HG03469 (cell line): ENCODE measurements around the gene SMYD4.

Source experiments
- ATAC-seq: cut with Tn5 transposase; IDR thresholded peaks from one replicate; pipeline ENCODE4 v1.9.1; 2021; ENCODE audit warnings: mild to moderate bottlenecking, moderate library complexity, moderate number of reproducible peaks; ENCODE audit not compliant: unreplicated experiment

The SMYD4 gene

DNA sequence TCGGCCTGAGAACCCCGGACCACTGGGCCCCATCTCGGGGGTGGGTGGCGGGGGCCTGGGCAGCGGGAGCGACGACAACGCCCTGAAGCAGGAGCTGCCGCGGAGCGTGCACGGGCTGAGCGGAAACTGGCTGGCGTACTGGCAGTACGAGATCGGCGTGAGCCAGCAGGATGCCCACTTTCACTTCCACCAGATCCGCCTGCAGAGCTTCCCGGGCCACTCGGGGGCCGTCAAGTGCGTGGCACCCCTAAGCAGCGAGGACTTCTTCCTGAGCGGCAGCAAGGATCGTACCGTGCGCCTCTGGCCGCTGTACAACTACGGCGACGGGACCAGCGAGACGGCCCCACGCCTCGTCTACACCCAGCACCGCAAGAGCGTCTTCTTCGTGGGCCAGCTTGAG lies 95.9 kb downstream of the SMYD4 start:
- no peak for ATAC-seq

DNA sequence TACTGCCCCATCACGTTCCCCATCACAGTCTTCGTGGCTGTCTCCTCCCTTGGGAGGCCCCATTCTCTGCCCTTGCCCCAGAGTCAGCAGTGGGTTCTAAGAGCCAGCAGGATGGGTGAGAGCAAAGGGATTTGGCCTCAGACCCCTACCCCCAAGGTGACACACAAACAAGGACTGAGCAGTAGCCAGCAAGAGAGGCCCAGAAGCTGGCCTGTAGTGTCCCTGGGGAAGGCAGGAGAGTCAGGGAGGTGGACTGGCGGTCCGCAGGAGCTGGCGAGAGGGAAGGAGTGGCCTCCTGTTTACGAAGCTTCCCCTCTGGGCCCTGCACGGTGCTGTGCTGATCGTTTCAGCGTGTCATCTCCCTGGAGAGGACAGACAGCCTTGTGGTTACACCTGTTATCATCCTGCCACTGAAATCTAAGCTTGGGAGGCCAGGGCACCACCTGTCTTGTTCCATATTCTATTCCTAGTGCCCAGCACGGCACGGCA lies 96.8 kb downstream of the SMYD4 start:
- no peak for ATAC-seq

DNA sequence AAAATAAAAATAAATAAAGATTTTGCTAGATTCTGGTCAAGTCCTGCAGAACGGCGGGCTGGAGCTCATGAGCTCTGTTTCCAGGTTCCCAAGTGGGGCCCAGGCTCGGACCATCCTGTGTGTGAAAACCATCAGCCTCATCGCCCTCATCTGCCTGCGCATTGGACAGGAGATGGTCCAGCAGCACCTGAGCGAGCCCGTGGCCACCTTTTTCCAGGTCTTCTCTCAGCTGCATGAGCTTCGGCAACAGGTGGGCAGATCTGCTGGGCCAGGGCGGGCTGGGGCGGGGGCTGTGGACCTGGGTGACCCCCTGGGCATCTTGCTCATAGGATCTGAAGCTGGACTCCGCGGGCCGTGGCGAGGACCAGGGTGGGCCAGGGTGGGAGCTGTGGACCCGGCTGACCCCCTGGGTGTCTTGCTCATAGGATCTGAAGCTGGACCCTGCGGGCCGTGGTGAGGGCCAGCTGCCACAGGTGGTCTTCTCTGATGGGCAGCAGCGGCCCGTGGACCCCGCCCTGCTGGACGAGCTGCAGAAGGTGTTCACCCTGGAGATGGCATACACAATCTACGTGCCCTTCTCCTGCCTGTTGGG lies 97.4 kb downstream of the SMYD4 start:
- ATAC-seq: no peak

DNA sequence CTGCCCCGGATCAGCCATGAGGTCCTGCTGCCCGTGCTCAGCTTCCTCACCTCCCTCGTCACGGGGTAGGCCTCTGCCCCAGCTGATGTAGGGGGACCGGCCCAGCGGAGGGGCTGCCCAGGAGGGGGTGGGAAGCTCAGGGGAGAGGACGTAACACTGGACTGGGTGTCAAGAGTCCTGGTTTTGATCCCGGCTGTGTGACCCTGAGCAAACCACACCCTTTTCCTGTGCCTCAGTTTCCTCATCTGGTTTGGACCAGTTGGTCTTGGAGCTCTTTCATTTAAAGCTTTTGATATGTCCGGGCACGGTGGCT lies 98.6 kb downstream of the SMYD4 start:
- ATAC-seq: no peak

DNA sequence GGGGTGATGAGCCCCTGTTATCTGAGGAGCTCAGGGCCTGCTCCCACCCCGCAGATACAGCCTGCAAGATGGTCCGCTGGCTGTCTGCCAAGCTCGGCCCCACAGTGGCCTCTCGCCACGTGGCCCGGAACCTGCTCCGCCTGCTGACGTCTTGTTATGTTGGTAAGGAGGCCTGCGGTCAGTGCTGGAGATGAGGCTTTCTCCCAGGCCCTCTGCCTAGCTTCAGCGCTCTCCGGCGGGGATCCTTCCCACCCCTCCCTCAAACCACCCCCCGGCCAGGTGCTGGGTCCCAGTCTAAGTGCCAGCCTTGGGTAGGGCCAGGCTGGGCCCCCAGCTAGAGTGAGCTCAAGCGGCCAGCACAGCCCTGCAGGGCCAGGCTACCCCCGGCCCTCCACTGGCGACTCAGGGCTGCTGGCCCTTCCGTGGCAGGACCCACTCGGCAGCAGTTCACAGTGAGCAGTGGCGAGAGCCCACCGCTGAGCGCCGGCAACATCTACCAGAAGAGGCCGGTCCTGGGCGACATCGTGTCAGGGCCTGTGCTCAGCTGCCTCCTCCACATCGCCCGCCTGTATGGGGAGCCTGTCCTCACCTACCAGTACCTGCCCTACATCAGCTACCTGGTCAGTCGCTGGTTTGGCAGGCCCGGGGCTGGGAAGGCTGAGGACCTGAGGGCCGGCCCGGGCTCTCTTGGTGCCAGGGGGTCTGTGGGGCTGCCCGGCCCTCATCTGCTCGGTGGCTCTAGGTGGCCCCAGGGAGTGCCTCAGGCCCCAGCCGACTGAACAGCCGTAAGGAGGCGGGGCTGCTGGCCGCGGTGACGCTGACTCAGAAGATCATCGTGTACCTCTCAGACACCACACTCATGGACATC lies 99.1 kb downstream of the SMYD4 start:
- no peak for ATAC-seq

DNA sequence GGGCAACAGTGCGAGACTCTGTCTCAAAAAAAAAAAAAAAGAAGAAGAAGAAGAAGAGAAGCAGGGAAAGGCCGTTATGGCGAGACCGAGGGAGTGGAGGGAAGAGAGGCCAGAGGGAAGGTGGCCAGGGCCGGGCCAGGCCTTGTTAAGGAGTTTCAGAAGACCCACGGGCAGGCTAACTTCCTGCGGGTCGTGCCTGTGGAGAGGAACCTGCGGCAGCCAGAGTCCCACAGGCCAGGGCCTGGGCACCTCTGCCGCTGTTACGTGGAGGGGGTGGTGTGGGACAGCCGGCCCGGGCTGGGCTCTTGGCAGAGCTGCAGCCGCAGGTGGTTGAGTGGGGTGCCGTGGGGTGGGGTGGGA lies 99.8 kb downstream of the SMYD4 start:
- no peak for ATAC-seq
